ENCODE measurements around the gene SERPINA3.
"Not testable (repeated sequence)": the region's sequence is repeated elsewhere in the genome, so short reads cannot be mapped to it uniquely, and the experiment has no call there.

Gene SERPINA3

GRCh38 chr14:94598816-94599655 is 13.2 kb upstream of the SERPINA3 start:
- TF ChIP-seq CTCF (IDR thresholded peaks at IDR 0.05; ENCODE audit: insufficient read depth, low read depth, low read length, missing control alignments) = peak; percentile 13
- peak; percentile 96 for DNase-seq (ENCODE audit: low read depth)

DNA sequence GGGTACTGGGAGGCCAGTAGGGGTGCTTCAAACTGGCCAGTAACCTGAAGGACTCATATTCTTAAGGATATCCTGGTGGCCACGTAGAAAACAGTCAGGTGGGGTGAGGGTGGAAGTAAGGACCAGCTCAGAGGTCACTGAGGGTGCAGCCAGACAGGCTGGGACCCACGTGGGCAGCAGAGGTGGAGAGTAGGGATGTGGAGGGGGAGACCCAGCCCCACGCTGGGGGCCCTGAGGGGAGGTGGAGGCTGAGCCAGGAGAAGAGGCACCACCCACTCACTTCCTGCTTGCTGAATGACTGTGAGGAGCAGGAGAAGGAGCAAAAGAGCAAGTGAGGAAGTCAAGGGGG is 12.6 kb upstream of the SERPINA3 start:
- H3K4me3 ChIP-seq (ENCODE audit: low read length) = no peak overlapping the region

More at GRCh38 chr14:94598816-94599655, 13.2 kb upstream of the SERPINA3 start:
- no peak overlapping the region for H3K4me3 ChIP-seq (ENCODE audit: low read length)

GRCh38 chr14:94600148-94600545 is 12.0 kb upstream of the SERPINA3 start:
- TF ChIP-seq CTCF (IDR thresholded peaks at IDR 0.05; ENCODE audit: insufficient read depth, low read depth, low read length, missing control alignments) = no peak
- DNase-seq (ENCODE audit: low read depth) = no peak
- H3K4me3 ChIP-seq (ENCODE audit: low read length) = no peak overlapping the region

More for the DNA sequence above, 12.6 kb upstream of the SERPINA3 start:
- DNase-seq (ENCODE audit: low read depth) = no peak
- TF ChIP-seq CTCF (IDR thresholded peaks at IDR 0.05; ENCODE audit: insufficient read depth, low read depth, low read length, missing control alignments) = no peak

DNA sequence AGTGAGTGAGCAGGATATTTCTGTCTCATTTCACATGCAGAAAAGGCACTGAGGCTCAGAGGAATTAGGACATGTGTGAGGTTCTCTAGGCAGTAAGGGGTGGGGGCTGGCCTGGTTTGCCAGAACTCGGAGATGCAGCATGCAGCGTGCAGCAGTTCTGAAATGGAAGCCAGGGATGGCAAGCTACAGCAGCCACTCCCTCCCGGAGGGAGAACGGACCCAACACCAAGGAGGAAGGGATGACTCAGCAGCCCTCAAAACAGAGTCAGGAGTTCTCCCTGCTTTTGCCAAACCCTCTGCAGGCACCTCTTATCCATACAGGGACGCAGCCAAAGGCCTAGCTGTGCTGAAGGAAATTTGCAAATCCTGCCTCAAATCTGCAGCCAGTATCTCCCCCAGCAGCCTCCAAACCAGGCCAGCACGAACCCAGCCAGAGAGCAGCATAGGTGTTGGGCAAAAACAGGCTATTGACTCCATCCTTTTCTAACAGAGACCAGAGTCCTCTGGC is 10.3 kb upstream of the SERPINA3 start:
- no peak for TF ChIP-seq CTCF (IDR thresholded peaks at IDR 0.05; ENCODE audit: insufficient read depth, low read depth, low read length, missing control alignments)
- peak; percentile 82 for DNase-seq (ENCODE audit: low read depth)
- no peak overlapping the region for H3K4me3 ChIP-seq (ENCODE audit: low read length)

DNA sequence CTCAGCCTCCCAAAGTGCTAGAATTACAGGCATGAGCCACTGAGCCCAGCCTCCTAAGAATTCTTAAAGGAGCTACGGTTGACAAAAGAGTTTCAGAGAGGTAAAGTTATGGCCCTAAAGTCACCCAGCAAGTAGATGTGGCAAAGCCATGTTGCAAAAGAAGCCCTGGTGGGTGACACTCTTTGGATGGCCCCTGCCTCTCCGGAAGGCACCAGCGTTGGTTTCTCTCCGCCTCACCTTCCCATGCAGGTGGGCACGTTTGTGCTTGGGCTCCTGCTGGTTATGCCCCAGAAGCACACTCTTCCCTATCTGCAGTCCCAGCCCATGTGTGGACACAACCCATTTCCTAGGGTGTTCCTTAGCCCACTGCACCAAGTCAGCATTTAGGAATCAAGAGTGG is 9.5 kb upstream of the SERPINA3 start:
- no peak for DNase-seq (ENCODE audit: low read depth)
- no peak for TF ChIP-seq CTCF (IDR thresholded peaks at IDR 0.05; ENCODE audit: insufficient read depth, low read depth, low read length, missing control alignments)
- H3K4me3 ChIP-seq (ENCODE audit: low read length) = no peak overlapping the region

- no peak overlapping the region for H3K4me3 ChIP-seq (ENCODE audit: low read length)
- TF ChIP-seq CTCF (IDR thresholded peaks at IDR 0.05; ENCODE audit: insufficient read depth, low read depth, low read length, missing control alignments) = no peak
- DNase-seq (ENCODE audit: low read depth) = no peak
Observed at GRCh38 chr14:94605361-94605760, 6.8 kb upstream of the SERPINA3 start.

DNA sequence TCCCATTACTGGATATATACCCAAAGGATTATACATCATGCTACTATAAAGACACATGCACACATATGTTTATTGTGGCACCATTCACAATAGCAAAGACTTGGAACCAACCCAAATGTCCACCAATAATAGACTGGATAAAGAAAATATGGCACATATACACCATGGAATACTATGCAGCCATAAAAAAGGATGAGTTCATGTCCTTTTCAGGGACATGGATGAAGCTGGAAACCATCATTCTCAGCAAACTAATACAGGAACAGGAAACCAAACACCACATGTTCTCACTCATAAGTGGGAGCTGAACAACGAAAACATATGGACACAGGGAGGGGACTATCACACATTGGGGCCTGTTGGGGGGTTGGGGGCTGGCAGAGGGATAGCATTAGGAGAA is 3.2 kb upstream of the SERPINA3 start:
- H3K4me3 ChIP-seq (ENCODE audit: low read length); DNase-seq (ENCODE audit: low read depth): not testable (repeated sequence)
